Astrocyte (in vitro differentiated cells and primary cell): ENCODE data around the gene AKAP13. TPM values are rescaled to one million over a fixed set of nuclear protein-coding genes. Genes with fewer than 3 reads are reported as not detected.

Experiments
- DNase-seq: peaks from one replicate; pipeline ENCODE4 v3.0.0-alpha.2; 2010; ENCODE audit warnings: low read depth
- FAIRE-seq: peaks from 2 replicates; lab custom pipeline; 2011; peaks lifted over from hg19 to GRCh38; lab: Jason Lieb, UNC
- H2AFZ ChIP-seq: 2 replicates; pipeline ENCODE4 v1.6.0; 2012; ENCODE audit warnings: low read depth, low read length, inconsistent platforms
- H3K27ac ChIP-seq: 2 replicates; pipeline ENCODE4 v1.5.1; 2011; ENCODE audit warnings: low read depth, low read length, inconsistent platforms
- H3K27me3 ChIP-seq: 2 replicates; pipeline ENCODE4 v1.6.0; 2011; ENCODE audit warnings: low read length, inconsistent platforms; ENCODE audit not compliant: insufficient read depth
- H3K36me3 ChIP-seq: 2 replicates; pipeline ENCODE4 v1.5.1; 2011; ENCODE audit warnings: low read length, inconsistent platforms; ENCODE audit not compliant: insufficient read depth
- H3K4me1 ChIP-seq: 2 replicates; pipeline ENCODE4 v1.5.1; 2011; ENCODE audit warnings: low read length, inconsistent platforms; ENCODE audit not compliant: insufficient read depth
- H3K4me2 ChIP-seq: 2 replicates; pipeline ENCODE4 v1.6.0; 2012; ENCODE audit warnings: low read length, inconsistent platforms
- H3K4me3 ChIP-seq: 2 replicates; pipeline ENCODE4 v1.5.1; 2011; ENCODE audit warnings: low read depth, mild to moderate bottlenecking, low read length, inconsistent platforms; ENCODE audit not compliant: insufficient read depth
- H3K79me2 ChIP-seq: 2 replicates; pipeline ENCODE4 v1.6.0; 2012; ENCODE audit warnings: mild to moderate bottlenecking, low read length, inconsistent platforms; ENCODE audit not compliant: insufficient read depth
- H3K9ac ChIP-seq: 2 replicates; pipeline ENCODE4 v1.6.0; 2012; ENCODE audit warnings: mild to moderate bottlenecking, low read length, inconsistent platforms
- H3K9me3 ChIP-seq: 2 replicates; pipeline ENCODE4 v1.5.1; 2012; ENCODE audit warnings: low read depth, mild to moderate bottlenecking, low read length, inconsistent platforms; ENCODE audit not compliant: insufficient read depth
- H4K20me1 ChIP-seq: 2 replicates; pipeline ENCODE4 v1.6.0; 2012; ENCODE audit warnings: low read length, inconsistent platforms; ENCODE audit not compliant: insufficient read depth
- H3K27ac Mint-ChIP-seq: one replicate; pipeline ENCODE4 v1.8.0; 2021; ENCODE audit warnings: mild to moderate bottlenecking, mixed read lengths; ENCODE audit not compliant: unreplicated experiment
- H3K27me3 Mint-ChIP-seq: one replicate; pipeline ENCODE4 v1.8.0; 2021; ENCODE audit warnings: low read depth, mixed read lengths; ENCODE audit not compliant: unreplicated experiment
- H3K36me3 Mint-ChIP-seq: one replicate; pipeline ENCODE4 v1.8.0; 2021; ENCODE audit warnings: low read depth, mixed read lengths; ENCODE audit not compliant: unreplicated experiment
- H3K4me1 Mint-ChIP-seq: one replicate; pipeline ENCODE4 v1.8.0; 2021; ENCODE audit warnings: low read depth, mixed read lengths; ENCODE audit not compliant: unreplicated experiment
- H3K4me3 Mint-ChIP-seq: one replicate; pipeline ENCODE4 v1.8.0; 2021; ENCODE audit warnings: mild to moderate bottlenecking, moderate library complexity, mixed read lengths; ENCODE audit not compliant: unreplicated experiment
- H3K9me3 Mint-ChIP-seq: one replicate; pipeline ENCODE4 v1.8.0; 2021; ENCODE audit warnings: mild to moderate bottlenecking, mixed read lengths; ENCODE audit not compliant: unreplicated experiment
- EZH2 ChIP-seq: IDR thresholded peaks from 2 replicates; pipeline ENCODE4 v1.6.1; 2012; ENCODE audit warnings: mild to moderate bottlenecking, low read length, inconsistent platforms; ENCODE audit not compliant: insufficient read depth
- total RNA-seq: library from RNA; stranded (reverse); gene quantifications from 2 replicates; pipeline ENCODE4 v1.2.1, GENCODE V29; 2021
- TF ChIP-seq, protein P1 (sequence below): IDR thresholded peaks from 2 replicates; pipeline ENCODE4 v1.5.1; 2011; ENCODE audit warnings: low read depth, mild to moderate bottlenecking, inconsistent platforms, low read length, moderate library complexity; ENCODE audit not compliant: insufficient read depth

AKAP13 gene
- total RNA-seq, 1 donor from 2014 or later: 98.2 TPM

DNA sequence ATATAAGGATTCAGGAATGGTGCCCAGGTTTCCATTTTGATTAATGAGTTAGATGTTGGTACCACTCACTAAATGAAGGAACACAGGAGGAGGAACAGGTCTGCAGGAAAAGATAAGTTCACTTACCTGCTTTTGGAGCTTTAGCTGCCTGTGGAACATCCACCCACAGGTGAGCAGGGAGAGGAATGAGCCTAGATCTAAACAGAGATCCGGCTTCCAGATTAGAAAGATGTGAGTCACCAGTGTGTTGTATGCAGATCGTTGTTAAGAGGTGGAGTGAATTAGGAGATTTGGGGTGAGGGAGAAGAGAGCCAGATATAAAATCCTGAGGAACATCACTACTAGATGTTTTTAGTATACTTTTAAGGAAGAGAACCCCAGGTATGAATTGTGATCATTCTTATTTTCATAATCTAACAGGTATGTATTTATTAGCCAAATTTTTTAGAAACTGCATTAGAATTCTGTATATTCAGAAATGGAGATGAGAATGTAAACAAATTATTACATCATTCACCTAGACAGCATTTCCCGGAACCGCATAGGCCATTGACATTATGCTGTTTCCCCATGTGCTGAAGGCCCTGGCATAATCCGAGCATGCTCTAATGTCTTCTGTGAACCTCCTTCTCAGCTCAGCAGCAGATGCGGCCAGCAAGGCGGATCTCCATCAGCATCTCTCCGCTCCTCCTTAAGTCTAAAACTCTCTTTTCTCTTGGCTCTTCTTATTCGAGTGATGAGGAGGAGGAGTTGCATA, 296.1 kb downstream of the AKAP13 start:
- no peak for FAIRE-seq
- Mint-ChIP-seq H3K36me3 (peaks cover 16% of the 10 kb centered on the region), H3K27ac (peak overlapping the region; percentile 51), H3K4me1 (peaks cover 9% of the 10 kb centered on the region), H3K9me3 (no peaks in the 10 kb centered on the region), H3K27me3 (no peaks in the 10 kb centered on the region), H3K4me3 (no peak overlapping the region)
- Histone ChIP-seq H3K27ac (no peak overlapping the region), H3K27me3 (no peaks in the 10 kb centered on the region), H3K79me2 (no peaks in the 10 kb centered on the region), H4K20me1 (no peaks in the 10 kb centered on the region), H3K4me3 (no peak overlapping the region), H3K9me3 (no peaks in the 10 kb centered on the region), H3K9ac (no peak overlapping the region), H3K4me1 (no peaks in the 10 kb centered on the region), H3K36me3 (peaks cover 3% of the 10 kb centered on the region), H2AFZ (no peak overlapping the region), H3K4me2 (no peak overlapping the region)
- no peak for TF ChIP-seq EZH2
- TF ChIP-seq, protein P1, sequence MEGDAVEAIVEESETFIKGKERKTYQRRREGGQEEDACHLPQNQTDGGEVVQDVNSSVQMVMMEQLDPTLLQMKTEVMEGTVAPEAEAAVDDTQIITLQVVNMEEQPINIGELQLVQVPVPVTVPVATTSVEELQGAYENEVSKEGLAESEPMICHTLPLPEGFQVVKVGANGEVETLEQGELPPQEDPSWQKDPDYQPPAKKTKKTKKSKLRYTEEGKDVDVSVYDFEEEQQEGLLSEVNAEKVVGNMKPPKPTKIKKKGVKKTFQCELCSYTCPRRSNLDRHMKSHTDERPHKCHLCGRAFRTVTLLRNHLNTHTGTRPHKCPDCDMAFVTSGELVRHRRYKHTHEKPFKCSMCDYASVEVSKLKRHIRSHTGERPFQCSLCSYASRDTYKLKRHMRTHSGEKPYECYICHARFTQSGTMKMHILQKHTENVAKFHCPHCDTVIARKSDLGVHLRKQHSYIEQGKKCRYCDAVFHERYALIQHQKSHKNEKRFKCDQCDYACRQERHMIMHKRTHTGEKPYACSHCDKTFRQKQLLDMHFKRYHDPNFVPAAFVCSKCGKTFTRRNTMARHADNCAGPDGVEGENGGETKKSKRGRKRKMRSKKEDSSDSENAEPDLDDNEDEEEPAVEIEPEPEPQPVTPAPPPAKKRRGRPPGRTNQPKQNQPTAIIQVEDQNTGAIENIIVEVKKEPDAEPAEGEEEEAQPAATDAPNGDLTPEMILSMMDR: no peak
- no peak for DNase-seq

DNA sequence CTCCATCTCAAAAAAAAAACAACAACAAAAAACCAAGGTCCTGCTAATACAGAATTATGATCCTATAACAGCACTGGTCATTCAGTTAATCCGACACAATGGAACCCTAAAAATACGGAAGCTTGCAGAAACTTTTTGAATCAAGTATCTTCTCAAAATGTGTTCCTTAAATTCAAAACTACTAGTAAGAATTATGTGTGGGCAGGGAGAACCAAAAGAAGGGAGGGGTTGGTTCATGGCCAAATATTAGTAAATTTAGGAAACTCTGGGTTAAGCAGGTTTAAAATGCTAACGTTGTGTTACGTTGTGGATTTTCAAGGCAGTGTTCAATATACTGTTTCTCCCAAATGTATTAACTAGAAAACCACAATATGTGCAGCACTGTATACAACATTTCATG, 298.8 kb downstream of the AKAP13 start:
- Histone ChIP-seq H3K9me3 (no peaks in the 10 kb centered on the region), H3K27me3 (no peaks in the 10 kb centered on the region), H3K4me1 (no peaks in the 10 kb centered on the region), H3K9ac (no peak overlapping the region), H3K36me3 (no peaks in the 10 kb centered on the region), H3K79me2 (no peaks in the 10 kb centered on the region), H3K4me3 (no peak overlapping the region), H3K27ac (no peak overlapping the region), H3K4me2 (no peak overlapping the region), H2AFZ (no peak overlapping the region), H4K20me1 (no peaks in the 10 kb centered on the region)
- FAIRE-seq (no peak), DNase-seq (no peak)
- Mint-ChIP-seq H3K4me3 (no peak overlapping the region), H3K4me1 (peaks cover 3% of the 10 kb centered on the region), H3K27ac (no peak overlapping the region), H3K9me3 (no peaks in the 10 kb centered on the region), H3K27me3 (no peaks in the 10 kb centered on the region), H3K36me3 (peaks cover 10% of the 10 kb centered on the region)
- TF ChIP-seq, protein P1: no peak
- TF ChIP-seq EZH2: no peak

DNA sequence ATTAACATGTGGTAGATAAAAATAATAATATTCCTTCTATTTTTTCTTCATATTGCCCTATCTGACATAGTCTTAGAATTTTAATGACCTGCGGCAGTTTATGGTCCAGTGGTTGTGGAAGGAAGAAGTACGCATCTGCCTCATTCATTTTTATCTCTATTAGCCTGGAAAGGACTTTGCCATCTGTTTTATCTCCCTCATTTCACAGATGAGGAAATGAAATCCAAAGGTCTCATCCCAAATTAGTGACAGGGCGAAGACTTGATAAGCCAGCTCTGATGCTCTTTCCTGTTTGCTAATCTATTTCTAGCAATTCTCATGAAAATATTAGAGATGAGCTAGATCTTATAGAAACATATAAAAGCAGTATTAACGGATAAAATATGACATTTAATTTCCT, 301.0 kb downstream of the AKAP13 start:
- H3K9me3 ChIP-seq: no peaks in the 10 kb centered on the region
- Mint-ChIP-seq H3K4me3 (no peak overlapping the region), H3K27me3 (no peaks in the 10 kb centered on the region), H3K9me3 (no peaks in the 10 kb centered on the region), H3K36me3 (peaks cover 9% of the 10 kb centered on the region), H3K4me1 (no peaks in the 10 kb centered on the region), H3K27ac (no peak overlapping the region)
- H3K79me2 ChIP-seq: no peaks in the 10 kb centered on the region
- H3K9ac ChIP-seq: no peak overlapping the region
- H3K4me2 ChIP-seq: no peak overlapping the region
- H3K4me3 ChIP-seq: no peak overlapping the region
- peaks cover 14% of the 10 kb centered on the region for H3K36me3 ChIP-seq
- H4K20me1 ChIP-seq: no peaks in the 10 kb centered on the region
- H3K4me1 ChIP-seq: no peaks in the 10 kb centered on the region
- no peak overlapping the region for H2AFZ ChIP-seq
- DNase-seq (no peak), FAIRE-seq (no peak)
- H3K27ac ChIP-seq: no peak overlapping the region
- TF ChIP-seq, protein P1: no peak
- TF ChIP-seq EZH2: no peak
- H3K27me3 ChIP-seq: no peaks in the 10 kb centered on the region
